ENCODE measurements around the gene CHMP3. TPM values are rescaled to one million over a fixed set of nuclear protein-coding genes. Genes with fewer than 3 reads are reported as not detected.

CHMP3 gene
- total and polyA plus RNA-seq, 2 of the 8 experiments (the other 6 are each of a cell fraction or from before 2014, with no cell fraction given) = 11.7 to 21.9 TPM

- Histone ChIP-seq H3K4me1 (replicated peaks in 1 of 4; ENCODE audit: control insufficient read depth in 3 of 4, insufficient read depth in 4 of 4, low read length in 3 of 4) (no peaks in the 10 kb centered on the region), H3K18ac (ENCODE audit: extremely low read depth, low read length) (no peak overlapping the region), H3K9me3 (ENCODE audit: insufficient read depth in 2 of 2, low read depth in 1 of 2, low read length in 1 of 2) (peaks cover 22 to 23% of the 10 kb centered on the region in 2 experiments), H3K9ac (replicated peaks in 1 of 4; ENCODE audit: extremely low read depth in 1 of 4, low read depth in 3 of 4, low read length in 3 of 4) (no peak overlapping the region), H4K20me1 (replicated peaks in 1 of 2; ENCODE audit: control insufficient read depth in 1 of 2, insufficient read depth in 2 of 2, low read length in 2 of 2) (no peaks in the 10 kb centered on the region), H2BK5ac (ENCODE audit: low read depth, low read length) (no peak overlapping the region), H3K27me3 (replicated peaks in 1 of 4; ENCODE audit: control insufficient read depth in 3 of 4, extremely low read depth in 1 of 4, insufficient read depth in 3 of 4, low read length in 3 of 4) (no peaks in the 10 kb centered on the region), H3K4me3 (ENCODE audit: extremely low read depth in 1 of 4, insufficient read depth in 2 of 4, low read depth in 3 of 4, low read length in 4 of 4) (no peak overlapping the region), H4K8ac (ENCODE audit: extremely low read depth, insufficient read depth, low read length) (no peak overlapping the region), H3K27ac (ENCODE audit: low read depth, low read length) (no peak overlapping the region), H3K23ac (ENCODE audit: insufficient read length) (no peak overlapping the region), H4K91ac (replicated peaks; ENCODE audit: insufficient read length, low read length) (no peak overlapping the region), H3K56ac (replicated peaks; ENCODE audit: insufficient read length, low read depth, low read length) (no peak overlapping the region), H3K14ac (ENCODE audit: insufficient read length) (no peak overlapping the region), H2BK20ac (ENCODE audit: low read length) (no peak overlapping the region), H2BK12ac (ENCODE audit: low read depth, low read length) (no peak overlapping the region), H2BK120ac (replicated peaks; ENCODE audit: low read depth, low read length) (no peak overlapping the region), H2AFZ (ENCODE audit: low read length) (no peak overlapping the region), H3K23me2 (ENCODE audit: low read depth, low read length) (no peaks in the 10 kb centered on the region), H4K5ac (ENCODE audit: insufficient read length, low read depth, low read length) (no peak overlapping the region), H2AK5ac (ENCODE audit: low read depth, low read length) (no peak overlapping the region), H3K79me1 (ENCODE audit: low read depth, low read length) (no peaks in the 10 kb centered on the region), H3K4ac (replicated peaks; ENCODE audit: insufficient read length, low read depth, low read length) (no peak overlapping the region), H2BK15ac (ENCODE audit: low read length) (no peak overlapping the region), H3K36me3 (ENCODE audit: control insufficient read depth in 2 of 4, insufficient read depth in 4 of 4, low read length in 3 of 4) (peaks cover 0 to 20% (median 3%) of the 10 kb centered on the region in 4 experiments; a peak in 2 of 8 replicates), H3K4me2 (ENCODE audit: insufficient read depth in 1 of 2, low read depth in 2 of 2, low read length in 2 of 2) (no peak overlapping the region), H3K79me2 (ENCODE audit: control insufficient read depth in 1 of 2, insufficient read depth in 2 of 2, low read length in 2 of 2) (no peaks in the 10 kb centered on the region)
- DNase-seq (ENCODE audit: low read depth in 1 of 2, low spot score in 2 of 2) (no peak), FAIRE-seq (no peak)
- WGBS, 2 experiments (ENCODE audit: extremely low coverage in 1 of 2, insufficient coverage in 1 of 2, insufficient read length in 1 of 2, insufficient replicate concordance in 2 of 2, low coverage in 1 of 2, low lambda C conversion rate in 2 of 2, missing lambda C conversion rate in 1 of 2) = 88 to 100% methylated on average over 2 of the region's 2 CpGs
- TF ChIP-seq POU5F1 (IDR thresholded peaks at IDR 0.05; ENCODE audit: low read depth, low read length) (no peak), CTCF (IDR thresholded peaks at IDR 0.05; ENCODE audit: control extremely low read depth in 1 of 3, insufficient read depth in 1 of 3, low read depth in 1 of 3, low read length in 3 of 3) (no peak), SIX5 (IDR thresholded peaks at IDR 0.05; ENCODE audit: low read depth, low read length) (no peak), POLR2AphosphoS5 (IDR thresholded peaks at IDR 0.05; ENCODE audit: low read depth, low read length) (no peak), SRF (IDR thresholded peaks at IDR 0.05; ENCODE audit: low read depth, low read length) (no peak), BRCA1 (IDR thresholded peaks at IDR 0.05; ENCODE audit: low read depth, low read length) (no peak), RXRA (IDR thresholded peaks at IDR 0.05; ENCODE audit: insufficient read depth, low read depth, low read length) (no peak), BACH1 (IDR thresholded peaks at IDR 0.05; ENCODE audit: low read length) (no peak)
- ChIA-PET POLR2A (ENCODE audit: partially characterized antibody) (no interaction called here), CTCF (ENCODE audit: partially characterized antibody) (no interaction called here)
These were observed 19.9 kb downstream of the CHMP3 start for GRCh38 chr2:86543335-86543734.

Data from H1 (cell line).